PC-3 (cell line): Measurements from ENCODE around the gene HDAC8. TPM values are rescaled to one million over a fixed set of nuclear protein-coding genes. Genes with fewer than 3 reads are reported as not detected.
"Not testable (repeated sequence)": the region's sequence is repeated elsewhere in the genome, so short reads cannot be mapped to it uniquely, and the experiment has no call there.

Experiments
- ATAC-seq: fragments of 200-7000 bp; cut with Tn5 transposase; 2 replicates; pipeline ENCODE4 v1.9.1; 2020; ENCODE audit warnings: mild to moderate bottlenecking, moderate library complexity
- BruUV-seq: library from RNA; stranded (reverse); fragments of 400-500 nt; replicated peaks from 2 replicates; lab custom pipeline; 2021; lab: Mats Ljungman, UMichigan
- CTCF ChIA-PET: fragments of 300-600 bp; sonication (Branson Sonifier 250); formaldehyde crosslinking; loops from one replicate; lab custom pipeline; 2022; ENCODE audit warnings: antibody characterized with exemption; lab: Charles Lee
- POLR2A ChIA-PET: fragments of 300-600 bp; sonication (Branson Sonifier 250); formaldehyde crosslinking; loops from one replicate; lab custom pipeline; 2022; ENCODE audit warnings: antibody characterized with exemption; ENCODE audit not compliant: unreplicated experiment; lab: Charles Lee
- DNase-seq: peaks from one replicate; pipeline ENCODE4 v3.0.0-alpha.2; 2015
- H2AFZ ChIP-seq: fragments of 300-600 bp; sonication (generic); 2 replicates; pipeline ENCODE4 v1.6.0; 2016; ENCODE audit warnings: antibody characterized with exemption, low read length
- H3F3A ChIP-seq: fragments of 300-600 bp; sonication (generic); one replicate; pipeline ENCODE4 v1.6.0; 2017; ENCODE audit warnings: antibody characterized with exemption, low read length, control low read depth, mild to moderate bottlenecking; ENCODE audit not compliant: unreplicated experiment
- H3K27ac ChIP-seq: fragments of 300-600 bp; sonication (generic); 2 replicates; pipeline ENCODE4 v1.5.1; 2016; ENCODE audit warnings: mild to moderate bottlenecking, low read length
- H3K27me3 ChIP-seq: fragments of 300-600 bp; sonication (generic); 2 replicates; pipeline ENCODE4 v1.6.1; 2016; ENCODE audit warnings: low read length, mixed read lengths
- H3K36me3 ChIP-seq: fragments of 300-600 bp; sonication (generic); 2 replicates; pipeline ENCODE4 v1.6.1; 2016; ENCODE audit warnings: low read depth, mixed run types, low read length, mixed read lengths
- H3K4me1 ChIP-seq: fragments of 300-600 bp; sonication (generic); 2 replicates; pipeline ENCODE4 v1.5.1; 2016; ENCODE audit warnings: low read length; ENCODE audit not compliant: insufficient read depth
- H3K4me2 ChIP-seq: fragments of 300-600 bp; sonication (generic); 2 replicates; pipeline ENCODE4 v1.6.0; 2016; ENCODE audit warnings: low read length
- H3K4me3 ChIP-seq: fragments of 300-600 bp; sonication (generic); 2 replicates; pipeline ENCODE4 v1.5.1; 2016; ENCODE audit warnings: mild to moderate bottlenecking, low read length, mixed read lengths
- H3K79me2 ChIP-seq: fragments of 300-600 bp; sonication (generic); 2 replicates; pipeline ENCODE4 v1.6.1; 2017; ENCODE audit warnings: low read length, mixed read lengths
- H3K9ac ChIP-seq: fragments of 300-600 bp; sonication (generic); 2 replicates; pipeline ENCODE4 v1.6.0; 2016; ENCODE audit warnings: mild to moderate bottlenecking, low read length
- H3K9me2 ChIP-seq: fragments of 300-600 bp; sonication (generic); replicated peaks from 2 replicates; pipeline ENCODE4 v1.6.1; 2016; ENCODE audit warnings: mixed run types, low read length, mixed read lengths
- H3K9me3 ChIP-seq: fragments of 300-600 bp; sonication (generic); 2 replicates; pipeline ENCODE4 v1.6.1; 2016; ENCODE audit warnings: low read length, mixed read lengths
- H4K20me1 ChIP-seq: fragments of 300-600 bp; sonication (generic); 2 replicates; pipeline ENCODE4 v1.6.1; 2016; ENCODE audit warnings: low read length, mixed read lengths
- CTCF ChIP-seq: fragments of 300-600 bp; sonication (generic); conservative IDR thresholded peaks from 2 replicates; pipeline ENCODE4 v1.5.1; 2017; ENCODE audit warnings: antibody characterized with exemption, low read depth, mild to moderate bottlenecking, low read length
- EZH2 ChIP-seq: fragments of 300-600 bp; sonication (generic); IDR thresholded peaks from one replicate; pipeline ENCODE4 v1.6.1; 2017; ENCODE audit warnings: antibody characterized with exemption, mild to moderate bottlenecking, low read length; ENCODE audit not compliant: unreplicated experiment
- EZH2phosphoT487 ChIP-seq: fragments of 300-600 bp; sonication (generic); IDR thresholded peaks from 2 replicates; pipeline ENCODE4 v1.6.1; 2018; ENCODE audit warnings: mild to moderate bottlenecking, antibody characterized with exemption, low read length, borderline replicate concordance
- intact Hi-C: fragments of 100-400 bp; cut with micrococcal nuclease; formaldehyde crosslinking; loops from 2 replicates; pipeline ENCODE4 v1.9.0; 2023
- total RNA-seq: library from RNA; depleted of rRNA; stranded (reverse); fragments of >200 nt; gene quantifications from 2 replicates; pipeline ENCODE4 v1.2.3, GENCODE V29; 2014

The HDAC8 gene
- total RNA-seq, 1 experiment from 2014 or later, result 40.5 TPM

DNA sequence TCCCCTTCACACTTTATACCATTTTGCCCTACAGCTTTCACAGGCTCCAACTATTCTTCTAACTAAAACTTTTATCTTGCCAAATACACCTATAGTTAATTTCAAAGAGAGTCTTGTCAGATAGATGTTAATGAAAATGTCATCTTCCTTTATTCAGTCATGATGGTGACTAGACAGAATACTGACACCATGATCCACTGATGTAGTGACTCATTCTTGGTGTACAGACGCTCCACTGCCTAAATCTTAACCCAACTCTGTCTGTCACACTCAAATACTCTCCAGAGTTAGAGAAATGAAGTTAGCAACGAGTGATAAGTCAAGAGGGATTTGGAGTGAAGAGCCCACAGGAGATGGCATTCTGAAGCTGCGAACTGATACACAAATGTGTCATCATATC lies 32.1 kb upstream of the HDAC8 start:
- CTCF ChIA-PET, result interaction anchor here (0.7 kb wide), 1 partner anchor 1336 kb away, joined by 5 read pairs; no protein-coding TSS in a partner anchor
- TF ChIP-seq EZH2phosphoT487 (no peak), CTCF (no peak), EZH2 (no peak)
- H3K9me3 ChIP-seq, result no peaks in the 10 kb centered on the region

GRCh38 chrX:72604112-72604511 lies 31.5 kb upstream of the HDAC8 start:
- Histone ChIP-seq H3K27me3 (no peaks in the 10 kb centered on the region), H3F3A (no peaks in the 10 kb centered on the region), H3K36me3 (peaks cover 5% of the 10 kb centered on the region; the same call in 1 of the 2 replicates), H3K9me3 (no peaks in the 10 kb centered on the region), H3K9me2 (no peaks in the 10 kb centered on the region), H3K79me2 (no peaks in the 10 kb centered on the region), H2AFZ (no peak overlapping the region), H3K4me1 (no peaks in the 10 kb centered on the region), H3K4me2 (no peak overlapping the region), H4K20me1 (no peaks in the 10 kb centered on the region), H3K4me3 (no peak overlapping the region), H3K27ac (no peak overlapping the region), H3K9ac (no peak overlapping the region)
- TF ChIP-seq CTCF (no peak), EZH2phosphoT487 (no peak), EZH2 (no peak)
- no peak for ATAC-seq
- intact Hi-C loops, result no loop called here
- ChIA-PET CTCF (interaction anchor here (0.7 kb wide), 1 partner anchor 1337 kb away, joined by 5 read pairs; no protein-coding TSS in a partner anchor), POLR2A (interaction anchor here (0.7 kb wide), 1 partner anchor 16 kb away, joined by 6 read pairs; no protein-coding TSS in a partner anchor)
- no TSS peak for BruUV-seq
- no peak for DNase-seq

More for the DNA sequence above, 32.1 kb upstream of the HDAC8 start:
- Histone ChIP-seq H3K4me3 (no peak overlapping the region), H2AFZ (no peak overlapping the region), H3K9ac (no peak overlapping the region), H3K27ac (no peak overlapping the region), H3F3A (no peaks in the 10 kb centered on the region), H3K4me2 (no peak overlapping the region), H3K4me1 (no peaks in the 10 kb centered on the region), H4K20me1 (no peaks in the 10 kb centered on the region), H3K36me3 (peaks cover 5% of the 10 kb centered on the region; the same call in 1 of the 2 replicates), H3K9me2 (no peaks in the 10 kb centered on the region), H3K79me2 (no peaks in the 10 kb centered on the region), H3K27me3 (no peaks in the 10 kb centered on the region)
- intact Hi-C loops, result no loop called here
- POLR2A ChIA-PET, result interaction anchor here (0.6 kb wide), 1 partner anchor 17 kb away, joined by 3 read pairs; no protein-coding TSS in a partner anchor
- BruUV-seq, result no TSS peak
- ATAC-seq (no peak), DNase-seq (no peak)

DNA sequence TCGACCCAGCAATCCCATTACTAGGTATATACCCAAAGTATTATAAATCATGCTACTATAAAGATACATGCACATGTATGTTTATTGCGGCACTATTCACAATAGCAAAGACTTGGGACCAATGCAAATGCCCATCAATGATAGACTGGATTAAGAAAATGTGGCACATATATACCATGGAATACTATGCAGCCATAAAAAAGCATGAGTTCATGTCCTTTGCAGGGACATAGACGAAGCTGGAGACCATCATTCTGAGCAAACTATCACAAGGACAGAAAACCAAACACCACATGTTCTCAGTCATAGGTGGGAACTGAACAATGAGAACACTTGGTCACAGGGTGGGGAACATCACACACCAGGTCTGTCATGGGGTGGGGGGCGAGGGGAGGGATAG lies 18.4 kb upstream of the HDAC8 start:
- H3K36me3 ChIP-seq, BruUV-seq, H3K9me3 ChIP-seq, intact Hi-C loops, H3K79me2 ChIP-seq, H3K27me3 ChIP-seq, H3K4me2 ChIP-seq, DNase-seq, H3K4me3 ChIP-seq, H3K4me1 ChIP-seq, H4K20me1 ChIP-seq, POLR2A ChIA-PET, H2AFZ ChIP-seq, CTCF ChIA-PET, ATAC-seq, H3F3A ChIP-seq, H3K9ac ChIP-seq, H3K9me2 ChIP-seq, H3K27ac ChIP-seq: not testable (repeated sequence)
